ENCODE data around the gene IL17RC. TPM values are rescaled to one million over a fixed set of nuclear protein-coding genes. Genes with fewer than 3 reads are reported as not detected.
"Not testable (repeated sequence)": the region's sequence is repeated elsewhere in the genome, so short reads cannot be mapped to it uniquely, and the experiment has no call there.

The IL17RC gene
- total and polyA plus RNA-seq, 5 donors from 2014 or later: 1.1 to 9.5 (median 5.6) TPM

GRCh38 chr3:9888540-9888939 is 28.4 kb upstream of the IL17RC start:
- no peak for ATAC-seq (ENCODE audit: low read depth in 2 of 2)
- no peaks in the 10 kb centered on the region for H3K27me3 Mint-ChIP-seq
- Histone ChIP-seq H3K9me3 (ENCODE audit: control insufficient read depth in 2 of 2, low read length in 2 of 2) (no peaks in the 10 kb centered on the region), H3K27me3 (ENCODE audit: control insufficient read depth, insufficient read depth, low read length) (no peaks in the 10 kb centered on the region), H3K27ac (ENCODE audit: insufficient read depth, low read length, poor library complexity, severe bottlenecking) (no peak overlapping the region), H3K4me1 (ENCODE audit: control insufficient read depth, insufficient read depth, low read length, poor library complexity, severe bottlenecking) (peaks cover 22% of the 10 kb centered on the region), H3K36me3 (ENCODE audit: control insufficient read depth, insufficient read depth, low read length) (peaks cover 12% of the 10 kb centered on the region), H3K4me3 (ENCODE audit: low read depth, low read length) (no peak overlapping the region)
- DNase-seq: no peak
- no peak overlapping the region for H3K27ac Mint-ChIP-seq
- peak overlapping the region in 2 of 4 donors; percentile 27 to 90 for H3K4me3 Mint-ChIP-seq
- H3K36me3 Mint-ChIP-seq: peaks cover 12% of the 10 kb centered on the region
- H3K9me3 Mint-ChIP-seq: no peaks in the 10 kb centered on the region
- H3K4me1 Mint-ChIP-seq: peaks cover 12 to 32% (median 24%) of the 10 kb centered on the region in 4 donors

- H3K27ac Mint-ChIP-seq: peak overlapping the region; percentile 52 to 99 (median 98)
- ATAC-seq (ENCODE audit: low read depth in 2 of 2) (no peak), DNase-seq (no peak)
- H3K4me1 Mint-ChIP-seq: peaks cover 19 to 40% (median 30%) of the 10 kb centered on the region in 4 donors
- Histone ChIP-seq H3K27ac (ENCODE audit: insufficient read depth, low read length, poor library complexity, severe bottlenecking) (peak overlapping the region; percentile 99), H3K9me3 (ENCODE audit: control insufficient read depth in 2 of 2, low read length in 2 of 2) (no peaks in the 10 kb centered on the region), H3K4me3 (ENCODE audit: low read depth, low read length) (no peak overlapping the region), H3K36me3 (ENCODE audit: control insufficient read depth, insufficient read depth, low read length) (peaks cover 14% of the 10 kb centered on the region), H3K4me1 (ENCODE audit: control insufficient read depth, insufficient read depth, low read length, poor library complexity, severe bottlenecking) (peaks cover 25% of the 10 kb centered on the region), H3K27me3 (ENCODE audit: control insufficient read depth, insufficient read depth, low read length) (no peaks in the 10 kb centered on the region)
- H3K4me3 Mint-ChIP-seq: peak overlapping the region in 3 of 4 donors; percentile 2 to 97 (median 90)
- no peaks in the 10 kb centered on the region for H3K27me3 Mint-ChIP-seq
- H3K9me3 Mint-ChIP-seq: no peaks in the 10 kb centered on the region
- H3K36me3 Mint-ChIP-seq: peaks cover 19% of the 10 kb centered on the region
These were observed 27.5 kb upstream of the IL17RC start for GRCh38 chr3:9889405-9889804.

GRCh38 chr3:9890249-9891071 is 26.4 kb upstream of the IL17RC start, which contains the start of gene JAGN1:
JAGN1 (plus strand) TSS chr3:9890610; CDS start chr3:9890723, 113 bp downstream.
- H3K4me3 Mint-ChIP-seq: peak within 1 kb of the TSS; percentile 90 to 98 (median 96)

GRCh38 chr3:9891072-9891622 is 25.8 kb upstream of the IL17RC start:
- peaks cover 25% of the 10 kb centered on the region for H3K4me1 ChIP-seq (ENCODE audit: control insufficient read depth, insufficient read depth, low read length, poor library complexity, severe bottlenecking)
- Mint-ChIP-seq H3K27me3 (no peaks in the 10 kb centered on the region), H3K36me3 (peaks cover 29% of the 10 kb centered on the region), H3K27ac (peak overlapping the region; percentile 98 to 99 (median 99)), H3K9me3 (peaks cover 0 to 2% (median 0%) of the 10 kb centered on the region in 7 donors), H3K4me3 (peak overlapping the region; percentile 90 to 98 (median 96)), H3K4me1 (peaks cover 25 to 50% (median 38%) of the 10 kb centered on the region in 4 donors)
- no peaks in the 10 kb centered on the region for H3K27me3 ChIP-seq (ENCODE audit: control insufficient read depth, insufficient read depth, low read length)
- H3K27ac ChIP-seq (ENCODE audit: insufficient read depth, low read length, poor library complexity, severe bottlenecking): peak overlapping the region; percentile 99
- H3K9me3 ChIP-seq (ENCODE audit: control insufficient read depth in 2 of 2, low read length in 2 of 2): no peaks in the 10 kb centered on the region
- H3K4me3 ChIP-seq (ENCODE audit: low read depth, low read length): peak overlapping the region; percentile 95
- no peak for DNase-seq
- ATAC-seq (ENCODE audit: low read depth in 2 of 2): peak in 1 of 2 donors; percentile 0
- peaks cover 14% of the 10 kb centered on the region for H3K36me3 ChIP-seq (ENCODE audit: control insufficient read depth, insufficient read depth, low read length)

More at GRCh38 chr3:9890249-9891071, 26.4 kb upstream of the IL17RC start, which contains the start of gene JAGN1:
- Mint-ChIP-seq H3K27me3 (no peaks in the 10 kb centered on the region), H3K4me1 (peaks cover 25 to 46% (median 36%) of the 10 kb centered on the region in 4 donors), H3K36me3 (peaks cover 25% of the 10 kb centered on the region), H3K27ac (peak within 1 kb of the TSS; percentile 98 to 99 (median 99)), H3K9me3 (peaks cover 0 to 2% (median 0%) of the 10 kb centered on the region in 7 donors)
- Histone ChIP-seq H3K9me3 (ENCODE audit: control insufficient read depth in 2 of 2, low read length in 2 of 2) (no peaks in the 10 kb centered on the region), H3K27ac (ENCODE audit: insufficient read depth, low read length, poor library complexity, severe bottlenecking) (peak within 1 kb of the TSS; percentile 99), H3K27me3 (ENCODE audit: control insufficient read depth, insufficient read depth, low read length) (no peaks in the 10 kb centered on the region), H3K4me3 (ENCODE audit: low read depth, low read length) (peak within 1 kb of the TSS; percentile 95), H3K36me3 (ENCODE audit: control insufficient read depth, insufficient read depth, low read length) (peaks cover 14% of the 10 kb centered on the region), H3K4me1 (ENCODE audit: control insufficient read depth, insufficient read depth, low read length, poor library complexity, severe bottlenecking) (peaks cover 25% of the 10 kb centered on the region)
- ATAC-seq (ENCODE audit: low read depth in 2 of 2): peak; percentile 85 to 87
- DNase-seq: peak; percentile 84 to 94 (median 88)

GRCh38 chr3:9893739-9894138 is 23.2 kb upstream of the IL17RC start:
- Mint-ChIP-seq H3K4me1 (peaks cover 25 to 70% (median 50%) of the 10 kb centered on the region in 4 donors), H3K36me3 (peaks cover 29% of the 10 kb centered on the region), H3K9me3 (peaks cover 0 to 2% (median 0%) of the 10 kb centered on the region in 7 donors), H3K27me3 (no peaks in the 10 kb centered on the region), H3K27ac (peak overlapping the region in 1 of 3 donors; percentile 84), H3K4me3 (peak overlapping the region in 3 of 4 donors; percentile 1 to 61 (median 48))
- H3K9me3 ChIP-seq (ENCODE audit: control insufficient read depth in 2 of 2, low read length in 2 of 2): no peaks in the 10 kb centered on the region
- H3K36me3 ChIP-seq (ENCODE audit: control insufficient read depth, insufficient read depth, low read length): peaks cover 14% of the 10 kb centered on the region
- H3K27me3 ChIP-seq (ENCODE audit: control insufficient read depth, insufficient read depth, low read length): no peaks in the 10 kb centered on the region
- peaks cover 25% of the 10 kb centered on the region for H3K4me1 ChIP-seq (ENCODE audit: control insufficient read depth, insufficient read depth, low read length, poor library complexity, severe bottlenecking)
- H3K4me3 ChIP-seq (ENCODE audit: low read depth, low read length): no peak overlapping the region
- no peak for DNase-seq
- H3K27ac ChIP-seq (ENCODE audit: insufficient read depth, low read length, poor library complexity, severe bottlenecking): peak overlapping the region; percentile 35
- no peak for ATAC-seq (ENCODE audit: low read depth in 2 of 2)

- H3K27ac ChIP-seq (ENCODE audit: insufficient read depth, low read length, poor library complexity, severe bottlenecking): not testable (repeated sequence)
- peak overlapping the region; percentile 9 to 92 (median 16) for H3K27ac Mint-ChIP-seq
These were observed 21.2 kb upstream of the IL17RC start for GRCh38 chr3:9895715-9896114.

GRCh38 chr3:9896755-9897407 is 20.0 kb upstream of the IL17RC start:
- not testable (repeated sequence) for H3K9me3 Mint-ChIP-seq; H3K27me3 ChIP-seq (ENCODE audit: control insufficient read depth, insufficient read depth, low read length); H3K9me3 ChIP-seq (ENCODE audit: control insufficient read depth in 2 of 2, low read length in 2 of 2); ATAC-seq (ENCODE audit: low read depth in 2 of 2); H3K27ac ChIP-seq (ENCODE audit: insufficient read depth, low read length, poor library complexity, severe bottlenecking); H3K4me3 ChIP-seq (ENCODE audit: low read depth, low read length); H3K27me3 Mint-ChIP-seq; DNase-seq
- Mint-ChIP-seq H3K36me3 (peaks cover 29% of the 10 kb centered on the region), H3K4me3 (peak overlapping the region in 1 of 4 donors; percentile 22), H3K27ac (peak overlapping the region; percentile 9 to 81 (median 74)), H3K4me1 (peaks cover 29 to 65% (median 44%) of the 10 kb centered on the region in 4 donors)
- Histone ChIP-seq H3K36me3 (ENCODE audit: control insufficient read depth, insufficient read depth, low read length) (peaks cover 14% of the 10 kb centered on the region), H3K4me1 (ENCODE audit: control insufficient read depth, insufficient read depth, low read length, poor library complexity, severe bottlenecking) (peaks cover 11% of the 10 kb centered on the region)

More at GRCh38 chr3:9895715-9896114, 21.2 kb upstream of the IL17RC start:
- Histone ChIP-seq H3K36me3 (ENCODE audit: control insufficient read depth, insufficient read depth, low read length) (peaks cover 14% of the 10 kb centered on the region), H3K4me1 (ENCODE audit: control insufficient read depth, insufficient read depth, low read length, poor library complexity, severe bottlenecking) (peaks cover 16% of the 10 kb centered on the region)
- H3K27me3 Mint-ChIP-seq; H3K4me3 ChIP-seq (ENCODE audit: low read depth, low read length); H3K4me3 Mint-ChIP-seq; H3K9me3 ChIP-seq (ENCODE audit: control insufficient read depth in 2 of 2, low read length in 2 of 2); H3K27me3 ChIP-seq (ENCODE audit: control insufficient read depth, insufficient read depth, low read length); ATAC-seq (ENCODE audit: low read depth in 2 of 2); H3K9me3 Mint-ChIP-seq; DNase-seq: not testable (repeated sequence)
- H3K36me3 Mint-ChIP-seq: peaks cover 29% of the 10 kb centered on the region
- H3K4me1 Mint-ChIP-seq: peaks cover 25 to 65% (median 46%) of the 10 kb centered on the region in 4 donors
